NCI-H2227 (cell line): Measurements from ENCODE around the gene NFIB.
A peak's percentile ranks its signal among the peaks of the same experiment; 100 is the strongest.

Experiments
- DNase-seq: peaks from one replicate; lab custom pipeline; 2025; ENCODE audit not compliant: unreplicated experiment; lab: John Stamatoyannopoulos, UW

Gene NFIB

DNA sequence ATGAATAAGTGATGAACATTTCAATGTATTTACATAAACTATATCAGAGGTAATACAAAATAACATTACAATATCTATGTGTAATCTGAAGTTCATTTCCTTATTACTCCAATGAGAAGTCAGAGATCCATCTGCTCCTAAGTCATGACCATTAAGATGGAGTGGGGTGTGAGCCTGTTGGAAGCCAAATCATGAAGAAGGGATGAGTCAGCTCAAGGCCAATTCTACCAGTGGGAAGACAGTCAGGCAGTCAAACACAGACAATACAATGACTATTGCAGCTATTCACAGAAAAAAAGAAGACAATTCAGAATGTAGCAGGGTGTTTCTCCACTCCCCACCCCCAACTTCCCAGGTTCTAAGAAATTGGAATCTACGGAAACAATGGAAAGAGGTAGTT, 155.0 kb downstream of the NFIB start:
- DNase-seq, result no peak

DNA sequence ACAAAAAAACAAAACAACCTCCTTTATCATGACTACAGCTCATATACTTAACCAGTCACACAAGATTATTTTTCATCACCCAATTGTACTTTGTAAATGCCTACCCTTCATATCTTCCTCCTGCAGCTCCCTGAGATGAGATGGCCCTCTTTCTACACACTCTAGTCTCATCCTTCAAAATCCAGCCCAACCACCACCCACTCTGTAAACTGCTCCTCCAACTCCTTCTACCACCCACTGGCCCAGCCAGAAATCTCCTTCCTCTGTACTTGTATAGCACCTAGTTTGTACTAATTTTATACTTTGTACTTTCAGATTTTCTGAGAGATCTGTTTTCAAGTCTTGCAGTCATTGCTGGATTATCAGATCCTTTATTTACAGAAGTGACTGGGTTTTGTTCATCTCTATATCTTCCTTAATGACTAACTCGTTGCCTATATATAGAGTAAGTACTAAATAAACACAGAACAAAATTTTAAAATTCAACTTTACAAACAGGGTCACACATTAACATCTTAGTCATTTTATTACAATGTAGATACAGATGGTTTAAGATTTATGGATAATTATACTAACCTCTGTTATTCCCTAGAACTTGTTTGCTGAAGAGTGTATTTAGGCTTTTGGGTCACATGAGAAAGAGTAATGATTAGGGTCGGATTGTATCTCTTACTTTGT, 155.7 kb downstream of the NFIB start:
- no peak for DNase-seq

DNA sequence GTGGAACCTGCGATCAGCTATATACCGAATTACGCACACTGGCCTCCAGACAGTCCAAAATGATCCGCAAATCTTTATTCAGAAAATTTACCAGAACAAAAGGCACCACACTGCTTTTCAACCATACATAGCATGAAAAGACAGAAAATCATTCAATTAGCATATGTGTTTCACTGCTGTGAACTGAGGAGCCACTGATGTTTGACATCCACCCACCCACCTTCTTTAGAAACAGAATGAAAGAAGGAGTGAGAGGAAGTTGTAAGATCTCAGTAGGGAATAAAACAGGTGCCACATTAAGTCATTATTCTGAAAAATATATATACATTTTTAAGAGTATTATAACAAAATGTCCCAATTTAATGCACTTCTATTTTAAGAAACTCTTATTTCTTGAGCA, 156.8 kb downstream of the NFIB start:
- DNase-seq, result no peak

DNA sequence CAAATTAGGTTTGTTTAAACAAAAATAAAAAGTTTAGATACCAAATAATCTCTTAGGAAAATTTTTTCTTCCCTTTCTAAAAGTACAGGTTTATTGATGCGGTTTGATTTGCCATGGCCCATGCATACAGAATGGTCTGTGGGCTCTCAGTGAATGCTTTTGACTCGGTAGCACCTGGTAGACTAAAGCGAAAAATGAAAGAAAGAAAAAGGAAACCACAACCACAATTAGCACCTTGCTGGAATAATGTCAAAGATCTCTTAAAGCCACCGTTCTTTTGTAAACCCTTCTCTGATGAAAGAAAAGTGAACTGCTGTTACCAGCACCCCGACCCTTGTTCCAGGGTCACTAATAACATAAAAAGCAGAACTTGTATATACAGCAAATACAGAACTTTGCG, 157.9 kb downstream of the NFIB start:
- DNase-seq, result no peak

DNA sequence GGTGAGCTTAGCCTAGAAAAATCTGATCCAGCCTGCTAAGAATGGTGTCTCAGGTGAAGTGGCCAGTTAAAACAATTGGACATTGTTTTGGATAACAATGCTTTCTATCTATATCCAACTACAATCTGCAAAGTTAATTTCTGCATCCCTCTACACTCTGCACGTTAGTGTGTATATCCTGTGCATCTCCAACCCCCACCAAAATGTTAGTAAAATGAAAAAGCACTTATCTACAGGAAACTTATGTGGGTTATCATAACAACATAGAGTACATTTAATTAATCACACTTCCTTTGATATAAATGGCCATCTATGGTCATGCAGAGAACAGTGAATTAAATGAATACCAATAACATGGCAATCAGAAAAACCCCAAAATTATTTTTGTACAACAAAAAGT, 158.7 kb downstream of the NFIB start:
- no peak for DNase-seq

DNA sequence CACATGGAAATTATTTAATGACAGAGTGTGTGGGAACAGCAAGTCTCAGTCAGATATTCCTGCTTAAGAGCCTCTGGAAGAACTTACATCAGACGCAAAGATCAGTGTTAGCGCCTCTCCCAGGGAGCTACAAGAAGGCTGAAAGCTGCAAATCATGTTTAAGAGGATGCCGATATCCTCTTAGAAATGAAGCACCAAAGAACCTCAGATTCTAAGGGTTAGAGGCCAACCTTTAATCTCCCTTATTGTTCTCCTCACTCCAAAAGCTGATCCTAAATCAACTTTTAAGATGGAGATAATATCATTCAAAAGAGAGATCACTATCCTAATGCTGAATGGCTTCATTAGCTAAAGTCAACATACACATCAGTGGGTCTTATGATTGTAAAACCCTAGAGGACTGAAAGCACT, 160.6 kb downstream of the NFIB start:
- no peak for DNase-seq

DNA sequence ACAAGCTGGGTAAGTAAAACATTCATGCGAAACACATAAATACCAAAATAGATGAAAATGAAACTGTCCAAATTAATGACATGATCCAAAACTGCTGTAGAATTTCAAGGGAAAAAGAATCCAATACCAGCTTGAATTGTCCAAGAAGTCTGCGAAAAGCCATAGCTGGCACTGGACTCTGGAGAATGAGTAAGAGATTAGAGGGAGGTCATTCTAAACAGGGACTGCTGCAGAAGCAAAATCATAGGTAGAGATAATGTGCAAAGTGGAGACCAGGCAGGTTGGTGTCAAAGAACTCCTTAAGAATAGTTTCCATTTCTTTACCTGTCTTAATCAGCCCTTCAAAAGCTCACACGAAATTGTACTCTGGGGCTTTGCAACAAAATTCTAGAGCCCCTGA, 162.5 kb downstream of the NFIB start:
- no peak for DNase-seq

DNA sequence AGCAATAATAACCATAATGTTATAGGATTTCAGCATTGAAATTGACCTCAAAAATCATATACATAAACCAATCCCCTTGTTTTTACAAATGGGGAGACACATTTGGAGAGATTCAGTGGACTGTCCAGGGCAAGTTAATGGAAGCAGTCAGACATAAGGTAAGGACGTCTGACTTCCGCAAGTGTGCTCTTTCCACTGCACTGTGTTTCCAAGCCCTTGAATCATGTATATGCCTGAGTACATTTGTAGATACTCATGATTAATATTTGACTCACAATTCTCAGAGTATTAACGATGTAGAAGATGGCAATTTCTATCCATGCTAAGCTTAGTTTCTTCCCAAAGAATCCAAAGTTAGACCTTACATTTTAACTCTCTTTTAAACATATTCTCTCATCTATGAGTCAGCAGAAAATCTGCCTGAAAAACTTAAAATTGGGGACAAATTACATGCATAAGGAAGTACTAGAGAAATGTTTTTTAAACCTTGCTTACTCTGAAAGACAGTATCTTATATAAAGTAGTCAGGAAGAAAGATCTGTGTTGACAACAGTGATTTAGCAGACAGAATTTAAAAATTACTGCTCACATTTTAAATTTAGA, 165.3 kb downstream of the NFIB start:
- DNase-seq, result no peak

DNA sequence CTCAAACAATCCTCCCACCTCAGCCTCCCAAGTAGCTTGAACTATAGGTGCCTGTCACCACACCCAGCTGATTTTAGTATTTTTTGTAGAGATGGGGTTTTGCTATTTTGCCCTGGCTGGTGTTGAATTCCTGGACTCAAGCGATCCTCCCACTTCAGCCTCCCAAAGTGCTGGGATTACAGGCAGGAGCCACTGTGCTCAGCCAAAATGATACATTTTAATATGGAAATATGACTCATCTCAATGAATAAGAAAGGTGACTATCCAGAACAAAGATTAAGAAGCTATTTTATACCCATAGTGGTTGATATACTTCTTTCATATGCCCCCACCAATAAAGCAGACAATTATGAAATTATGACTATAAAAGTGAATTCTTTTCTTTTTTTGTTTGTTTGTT, 166.2 kb downstream of the NFIB start:
- DNase-seq, result no peak

DNA sequence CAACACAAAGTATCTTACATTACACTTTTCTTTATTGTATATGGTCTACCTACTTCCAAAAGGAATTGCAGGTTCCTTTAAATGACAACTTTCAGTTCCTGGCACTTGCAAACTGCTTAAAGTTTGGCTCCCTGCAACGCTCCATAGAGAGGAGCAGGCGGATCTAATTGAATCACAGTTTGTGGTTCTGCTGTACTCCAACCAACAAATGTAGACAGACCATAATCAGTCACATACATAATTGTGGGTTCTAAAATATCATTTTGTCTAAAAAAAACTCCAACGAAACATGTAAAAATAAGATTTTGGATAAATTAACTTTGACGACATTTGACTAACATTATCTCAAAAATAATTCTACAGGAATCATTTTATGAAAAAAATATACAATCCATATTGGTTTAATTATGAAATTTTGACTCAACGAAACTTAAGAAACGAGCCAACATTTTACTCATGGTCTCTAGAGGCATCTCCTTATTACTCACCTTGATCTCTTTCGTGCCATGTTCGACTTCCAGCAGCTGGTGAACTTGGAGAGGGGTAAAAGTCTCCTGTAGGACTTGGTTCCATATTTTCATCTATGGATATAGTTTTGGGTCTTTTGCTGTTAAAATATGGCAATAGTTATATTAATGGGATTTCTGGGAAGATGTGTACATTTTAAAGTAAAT, 167.6 kb downstream of the NFIB start:
- DNase-seq, result no peak

DNA sequence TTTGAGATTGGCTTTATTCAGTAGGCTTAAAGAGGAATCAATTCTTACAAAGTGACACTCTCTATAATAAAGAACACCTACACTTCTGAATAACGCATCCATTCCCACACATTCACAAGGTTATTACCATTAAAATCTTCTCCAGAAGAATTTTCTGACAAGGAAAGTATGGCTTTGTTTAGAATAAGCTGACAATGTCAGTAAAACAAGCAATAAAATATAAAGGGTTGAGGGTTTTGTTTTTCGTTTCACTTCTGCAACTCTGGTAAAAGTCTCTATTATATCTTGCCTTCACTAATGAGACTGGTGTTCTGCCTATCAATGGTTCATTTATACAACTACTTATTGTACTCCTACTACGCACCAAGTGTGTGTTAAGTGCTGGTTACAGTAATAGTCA, 169.7 kb downstream of the NFIB start:
- no peak for DNase-seq

DNA sequence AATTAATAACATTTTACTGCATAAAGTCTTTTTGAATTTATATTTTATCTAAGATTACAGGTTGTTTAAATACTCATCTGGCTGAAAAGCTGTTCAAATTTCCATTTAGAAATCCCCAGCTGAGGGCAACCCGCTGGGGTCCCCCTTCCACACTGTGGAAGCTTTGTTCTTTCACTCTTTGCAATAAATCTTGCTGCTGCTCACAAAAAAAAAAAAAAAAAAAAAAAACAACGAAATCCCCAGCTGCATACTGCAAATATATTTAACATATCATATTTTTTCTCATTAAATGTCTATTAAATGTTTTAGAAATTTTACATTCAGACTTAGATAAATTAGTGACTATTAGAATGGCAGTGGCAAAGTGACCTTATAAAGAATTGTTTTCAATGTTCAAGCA, 172.2 kb downstream of the NFIB start:
- no peak for DNase-seq

DNA sequence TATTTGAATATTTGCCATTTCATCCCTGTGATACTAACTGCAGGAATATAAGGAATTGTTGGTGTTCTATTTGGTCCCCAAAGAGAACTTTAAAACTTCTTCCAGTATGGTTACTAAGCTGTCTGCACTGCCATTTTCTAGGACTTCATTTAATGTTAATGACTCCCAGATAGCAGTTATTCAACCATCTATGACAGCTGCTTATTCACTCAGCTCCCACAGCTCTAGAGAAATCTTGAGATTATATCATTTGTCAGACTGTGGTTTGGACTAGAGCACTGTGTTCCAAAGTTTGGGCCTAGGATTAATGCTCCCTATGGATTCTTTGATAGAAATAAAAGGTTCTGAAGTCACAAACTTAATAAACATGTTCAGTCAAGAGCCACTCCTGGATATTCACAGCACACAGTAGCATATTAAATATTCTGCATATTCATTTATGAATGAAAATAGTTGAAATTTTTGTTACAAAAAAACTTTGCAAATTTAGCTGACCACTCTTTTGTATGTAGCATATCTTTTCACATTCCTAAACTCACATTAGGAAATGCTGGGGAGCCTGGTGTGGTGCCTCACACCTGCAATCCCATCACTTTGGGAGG, 173.7 kb downstream of the NFIB start:
- no peak for DNase-seq

DNA sequence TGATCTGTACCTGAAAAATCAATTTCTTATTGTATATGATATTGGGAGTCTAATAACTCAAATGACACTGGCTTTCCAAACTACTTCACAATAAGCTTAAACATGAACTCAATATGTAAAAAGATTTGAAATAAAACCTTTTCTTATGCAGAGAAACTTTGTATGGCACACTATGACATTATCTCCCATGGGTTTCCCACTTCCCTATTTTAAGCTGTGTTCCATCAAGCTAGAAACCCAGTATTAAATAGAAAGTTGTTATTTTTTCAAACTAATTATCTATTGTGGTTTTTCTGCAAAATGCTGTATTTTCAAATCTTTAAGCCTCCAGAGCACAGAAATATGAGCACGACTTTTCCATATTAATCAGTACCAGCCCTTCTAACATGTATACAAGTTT, 174.7 kb downstream of the NFIB start:
- DNase-seq, result no peak

DNA sequence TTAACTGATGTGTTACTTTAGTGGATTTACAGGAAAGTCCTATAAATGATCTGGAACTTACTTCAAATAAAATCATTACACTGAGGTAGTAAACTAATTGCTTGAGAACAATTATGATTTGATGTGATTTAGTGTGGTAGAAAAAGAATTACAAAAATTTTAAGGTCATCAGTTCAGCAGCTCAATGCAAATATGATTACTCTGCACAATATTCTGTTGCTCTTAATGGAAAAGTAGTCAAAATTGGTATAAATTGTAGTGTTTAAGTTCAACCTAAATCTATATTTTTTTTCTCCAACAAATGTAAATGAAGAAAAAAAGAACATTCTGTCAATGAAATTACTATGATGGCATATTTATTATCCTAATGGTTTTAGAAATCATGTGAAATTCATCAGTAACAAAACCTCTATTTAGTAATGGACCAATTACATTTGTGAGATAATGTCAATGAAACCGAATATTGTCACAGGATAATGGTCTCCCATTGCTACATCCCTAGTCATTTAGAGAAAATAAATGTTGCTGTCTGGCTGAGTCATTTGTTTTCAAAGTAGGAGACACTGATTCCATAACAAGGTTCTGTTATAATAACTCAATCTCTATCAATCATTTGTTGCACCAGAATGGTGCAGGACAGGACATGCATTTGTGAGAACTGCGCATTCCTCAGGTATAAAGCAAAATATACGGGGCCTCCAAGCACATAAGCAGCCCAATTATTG, 177.1 kb downstream of the NFIB start:
- no peak for DNase-seq

DNA sequence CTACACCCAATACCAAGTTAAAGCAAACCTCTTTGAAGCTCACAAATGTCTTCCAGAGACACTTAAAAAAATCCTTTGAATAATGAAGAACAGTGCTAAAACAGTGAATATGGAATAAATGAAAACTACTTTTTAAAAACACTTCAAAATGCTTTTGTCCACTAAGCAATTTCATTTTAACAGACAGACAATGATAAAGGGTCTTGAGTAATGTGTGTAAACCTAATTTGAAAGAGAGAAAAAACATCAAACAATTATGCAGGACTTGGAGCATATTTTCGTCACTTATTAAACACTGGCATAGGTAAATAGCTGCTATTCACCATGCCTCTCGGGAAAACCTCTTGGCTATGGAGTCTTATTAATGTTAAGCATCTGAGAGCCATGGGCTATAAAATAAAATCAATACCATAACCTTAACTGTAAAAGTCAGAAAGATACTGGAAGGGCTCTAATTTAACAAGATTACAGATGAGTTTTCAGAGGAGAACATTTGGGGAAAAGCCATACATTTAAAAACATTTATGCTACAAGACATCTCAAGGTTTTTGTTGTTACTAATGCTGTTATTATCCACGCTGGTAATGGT, 177.8 kb downstream of the NFIB start:
- peak; percentile 1 for DNase-seq

DNA sequence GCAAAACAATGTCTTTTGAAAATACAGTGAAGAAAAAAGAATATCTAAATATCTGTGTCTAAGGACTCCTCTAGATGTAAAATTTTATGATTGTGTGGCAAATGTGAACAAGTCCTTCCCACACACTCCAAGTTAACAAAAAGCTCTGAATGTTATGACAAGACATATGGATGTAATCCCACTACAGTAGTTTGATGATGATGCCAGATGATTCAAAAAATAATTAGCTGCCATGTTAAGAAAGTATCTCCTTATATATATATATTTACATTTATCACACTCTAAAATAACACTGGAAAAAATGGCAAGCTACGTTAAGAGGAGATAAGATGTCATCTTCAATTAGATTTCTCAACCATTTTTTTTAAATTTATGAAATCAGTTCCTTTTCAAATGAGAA, 178.5 kb downstream of the NFIB start:
- DNase-seq, result no peak

DNA sequence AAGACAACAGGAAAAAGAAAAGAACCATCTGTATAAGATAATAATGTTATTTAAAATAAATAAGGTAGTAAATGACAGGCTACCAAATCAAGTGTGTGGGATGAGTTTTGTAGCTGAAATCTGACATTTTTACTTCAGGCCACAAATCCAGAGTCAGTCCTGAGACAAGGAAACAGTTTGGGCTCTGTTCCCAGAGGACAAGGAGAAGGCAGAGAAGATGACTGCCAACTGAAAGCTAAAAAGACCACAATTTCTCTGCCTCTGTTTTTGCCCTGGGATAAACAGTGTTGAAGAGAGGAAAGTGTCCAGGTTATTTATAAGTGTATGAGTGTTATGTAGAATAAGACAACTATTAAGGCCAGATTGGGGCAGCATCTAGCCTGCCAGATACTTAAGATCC, 180.5 kb downstream of the NFIB start:
- DNase-seq, result no peak

DNA sequence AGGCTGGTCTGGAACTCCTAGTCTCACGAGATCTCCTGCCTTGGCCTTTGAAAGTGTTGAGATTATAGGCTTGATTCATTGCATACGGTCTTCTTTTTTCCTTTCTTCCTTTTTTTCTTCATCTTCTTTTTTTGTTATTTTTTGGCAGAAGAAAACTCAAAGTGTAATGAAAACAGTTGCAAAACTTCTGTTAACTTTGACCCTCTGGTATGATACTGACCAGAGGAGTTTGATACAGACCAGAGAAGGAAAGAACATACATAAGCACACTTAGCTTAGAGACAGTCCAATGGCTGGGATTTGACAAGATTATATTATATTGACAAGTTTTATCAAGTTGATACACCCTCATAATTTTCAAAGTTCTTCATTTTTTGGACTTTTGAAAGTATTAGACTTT, 181.2 kb downstream of the NFIB start:
- no peak for DNase-seq

DNA sequence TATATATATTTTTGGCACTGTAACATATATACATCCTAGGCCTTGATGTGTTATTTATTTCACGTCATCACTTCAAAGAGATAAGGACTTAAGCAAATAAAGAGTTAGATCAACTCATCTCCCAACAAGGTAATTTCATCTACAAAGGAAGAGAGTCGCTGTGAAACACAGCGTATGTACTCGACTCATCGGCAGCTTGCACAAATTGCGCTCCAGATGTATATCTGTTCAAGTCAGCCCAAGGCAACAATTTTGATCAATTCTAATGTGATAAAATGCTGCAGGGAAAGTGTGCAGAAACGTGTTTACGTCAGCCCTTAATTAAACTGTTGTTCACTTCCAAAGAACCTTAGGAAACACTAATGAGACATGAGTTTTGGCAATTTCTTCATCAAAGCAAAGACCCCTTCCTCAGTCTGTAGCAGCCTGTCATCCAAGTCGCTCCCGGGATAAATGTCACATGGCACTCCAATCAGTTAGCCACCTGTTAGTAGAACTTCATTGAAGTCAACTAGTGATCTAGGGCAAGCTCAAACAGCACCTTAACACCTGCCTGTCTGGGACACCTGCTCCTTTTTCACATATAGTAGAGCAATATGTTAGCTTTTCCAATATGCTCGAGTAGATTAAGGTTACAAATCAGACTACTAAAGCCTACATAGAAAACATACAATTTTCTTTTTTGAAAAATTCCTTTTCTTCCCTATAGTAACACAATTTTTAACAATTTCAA, 182.4 kb downstream of the NFIB start:
- no peak for DNase-seq

DNA sequence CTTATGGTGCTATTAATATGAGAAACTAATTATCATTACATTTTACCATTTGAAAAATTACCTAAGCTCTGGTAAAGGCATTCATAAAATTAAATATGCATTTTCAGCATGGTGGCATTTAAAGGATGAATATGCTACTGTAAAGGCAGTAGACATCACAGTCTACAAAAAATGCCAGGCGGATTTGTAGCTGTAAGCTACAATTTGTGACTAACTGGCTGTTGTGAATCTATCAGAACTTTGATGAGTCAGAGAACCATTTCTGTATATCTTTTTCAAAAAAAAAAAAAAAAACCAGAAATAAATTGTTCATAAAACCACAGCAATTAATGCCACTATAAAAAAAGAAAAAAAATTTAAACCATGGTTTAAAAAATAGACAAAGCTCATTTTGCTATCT, 186.3 kb downstream of the NFIB start:
- no peak for DNase-seq
